Ramos (cell line): Measurements from ENCODE around the gene ARAP2.
"Not testable (repeated sequence)": the region's sequence is repeated elsewhere in the genome, so short reads cannot be mapped to it uniquely, and the experiment has no call there.

ENCODE experiments used
- in situ Hi-C: fragments of 300-500 bp; cut with MboI; formaldehyde crosslinking; loops from one replicate; pipeline ENCODE4 v1.14.3; 2022; ENCODE audit warnings: low sequenced_read_pairs; ENCODE audit not compliant: unreplicated experiment

The ARAP2 gene

DNA sequence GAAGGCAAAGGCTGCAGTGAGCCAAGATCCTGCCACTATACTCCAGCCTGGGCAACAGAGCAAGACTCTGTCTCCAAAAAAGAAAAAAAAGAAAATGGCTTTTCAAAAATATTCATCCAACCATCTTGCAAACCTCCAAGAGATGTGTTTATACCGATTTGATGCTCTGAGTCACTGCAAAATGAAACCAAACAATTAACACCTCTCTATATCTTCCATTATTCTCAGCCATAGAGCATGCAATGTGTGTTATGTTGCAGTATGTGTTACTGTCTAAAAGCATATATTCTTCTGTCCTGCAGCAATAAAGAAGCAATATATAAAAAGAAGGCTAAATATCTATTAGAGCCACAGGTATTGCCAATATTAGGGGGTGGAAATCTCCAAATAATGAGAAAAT, 51.4 kb downstream of the ARAP2 start:
- in situ Hi-C loops = no loop called here

DNA sequence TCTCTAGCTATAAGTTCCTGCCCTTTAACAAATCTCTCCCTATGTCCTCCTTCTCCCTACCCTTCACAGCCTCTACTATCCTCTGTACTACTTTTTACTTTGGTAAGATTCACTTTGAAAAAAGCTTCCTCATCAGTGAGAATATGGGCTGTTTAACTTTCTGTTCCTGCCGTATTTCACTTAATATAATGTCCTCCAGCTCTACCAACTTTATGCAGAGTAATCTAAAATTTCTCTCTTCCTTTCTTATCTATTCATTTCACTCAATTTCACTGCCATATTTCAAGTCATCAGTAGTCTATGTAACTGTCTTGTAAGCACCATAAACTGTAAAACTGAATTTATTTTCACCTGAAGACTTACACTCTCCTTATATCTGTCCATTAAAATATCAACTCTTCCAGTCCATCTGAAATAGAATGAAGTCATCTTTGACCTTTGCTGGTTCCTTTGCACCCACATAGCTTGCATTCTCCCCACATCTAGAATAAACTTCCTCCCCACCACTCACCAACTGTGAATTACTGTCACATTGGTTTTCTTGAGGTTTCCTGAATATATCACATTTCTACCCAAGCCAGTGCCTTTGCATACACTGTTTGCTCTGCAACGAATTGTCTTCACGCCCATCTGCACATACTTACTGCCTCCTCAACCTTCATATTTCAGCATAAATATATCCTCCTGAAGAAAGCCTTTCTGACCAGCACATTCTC, 54.6 kb downstream of the ARAP2 start:
- in situ Hi-C loops = no loop called here

GRCh38 chr4:36187723-36188333, 56.5 kb downstream of the ARAP2 start:
- in situ Hi-C loops = no loop called here

DNA sequence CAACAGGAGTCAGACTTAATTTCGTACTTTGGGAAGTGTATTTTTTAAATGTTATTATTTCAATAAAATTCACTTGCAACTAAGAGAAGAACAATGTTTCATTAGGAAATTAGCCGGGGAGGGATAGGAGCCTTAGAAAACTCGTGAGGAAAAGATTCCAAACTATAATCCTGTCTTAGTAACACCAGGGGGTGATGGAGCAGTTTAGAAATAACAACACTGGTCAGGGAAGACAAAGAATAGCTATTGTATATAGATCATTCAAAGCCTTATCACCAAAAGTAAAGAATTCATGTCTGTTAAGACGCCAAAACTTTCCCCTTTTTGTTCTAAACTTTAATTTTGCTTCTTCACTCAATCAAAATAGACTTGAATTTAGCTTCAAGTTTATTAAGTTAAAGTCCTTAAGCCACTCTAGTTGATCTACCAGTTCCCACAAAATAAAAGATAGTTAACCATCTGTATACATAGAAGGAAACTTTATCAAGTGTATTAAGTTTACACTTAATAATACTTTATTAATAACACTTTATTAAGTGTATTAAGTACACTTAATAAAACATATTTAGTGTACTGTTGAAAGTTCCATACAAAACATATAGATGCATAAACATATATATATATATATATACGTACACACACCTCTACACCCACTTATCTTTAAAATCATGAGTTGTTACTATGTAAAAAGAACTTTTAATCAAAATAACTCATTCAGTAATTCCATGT, 60.5 kb downstream of the ARAP2 start:
- in situ Hi-C loops = no loop called here

DNA sequence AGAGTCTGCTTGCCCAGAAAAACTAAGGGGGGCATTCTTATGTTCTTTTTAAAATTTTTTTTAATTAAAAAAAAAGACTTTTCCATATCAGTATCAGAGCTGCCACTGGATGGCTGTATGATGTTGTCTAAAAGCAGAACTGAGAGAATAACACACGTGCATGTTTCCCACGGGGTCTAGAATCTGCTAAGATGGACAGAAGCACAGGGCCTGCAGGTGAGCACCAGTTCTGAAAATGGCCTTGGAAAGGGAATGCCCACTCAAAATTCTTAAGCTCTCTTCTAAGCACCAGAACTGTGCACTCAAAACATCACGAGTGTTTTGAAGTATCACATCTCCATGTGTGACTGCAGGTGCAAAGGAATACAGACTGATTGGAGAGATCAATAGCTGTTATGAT, 61.1 kb downstream of the ARAP2 start:
- in situ Hi-C loops = no loop called here

GRCh38 chr4:36182315-36182714, 62.0 kb downstream of the ARAP2 start:
- in situ Hi-C loops = not testable (repeated sequence)

GRCh38 chr4:36180206-36180605, 64.1 kb downstream of the ARAP2 start:
- in situ Hi-C loops = no loop called here

GRCh38 chr4:36178484-36178883, 65.8 kb downstream of the ARAP2 start:
- in situ Hi-C loops = no loop called here

DNA sequence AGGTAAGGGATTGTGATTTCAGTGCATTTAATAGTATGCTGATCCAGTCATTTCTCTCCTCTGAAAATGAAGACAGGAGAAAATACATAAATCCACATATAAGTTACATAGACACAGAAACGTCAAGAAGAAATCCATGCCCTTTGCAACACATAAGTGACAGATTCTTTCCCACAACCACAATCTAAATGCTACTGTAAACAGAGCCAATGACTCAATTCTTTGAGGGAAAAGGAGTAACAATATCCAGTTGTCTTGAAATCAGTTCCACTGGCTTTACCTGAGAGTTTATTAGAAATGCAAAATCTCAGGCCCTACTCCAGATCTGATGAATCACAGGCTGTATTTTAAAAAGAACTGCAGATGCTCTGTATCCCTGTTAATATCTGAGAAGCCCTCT, 66.4 kb downstream of the ARAP2 start:
- in situ Hi-C loops = no loop called here

GRCh38 chr4:36174570-36174969, 69.7 kb downstream of the ARAP2 start:
- in situ Hi-C loops = no loop called here

- in situ Hi-C loops = no loop called here
Observed at GRCh38 chr4:36173905-36174304, 70.4 kb downstream of the ARAP2 start.

DNA sequence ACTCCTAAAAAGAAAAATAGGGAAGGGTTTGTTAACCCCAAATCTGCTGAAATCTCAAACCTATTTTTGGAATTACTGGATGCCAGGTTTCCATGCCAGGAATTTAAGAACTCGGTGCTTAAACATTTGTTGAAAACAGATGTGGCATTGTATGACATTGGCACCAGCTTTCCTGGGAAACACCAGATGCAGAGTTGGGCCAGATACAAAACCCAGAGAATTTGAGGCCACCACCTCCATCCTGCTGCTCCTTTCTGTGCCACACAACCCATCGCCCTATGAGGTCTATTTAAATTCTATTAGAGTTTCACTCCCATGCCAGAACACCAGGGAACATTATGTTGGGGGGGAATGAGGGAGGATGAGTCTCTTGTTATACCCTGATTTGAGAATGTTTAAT, 71.7 kb downstream of the ARAP2 start:
- in situ Hi-C loops = no loop called here

DNA sequence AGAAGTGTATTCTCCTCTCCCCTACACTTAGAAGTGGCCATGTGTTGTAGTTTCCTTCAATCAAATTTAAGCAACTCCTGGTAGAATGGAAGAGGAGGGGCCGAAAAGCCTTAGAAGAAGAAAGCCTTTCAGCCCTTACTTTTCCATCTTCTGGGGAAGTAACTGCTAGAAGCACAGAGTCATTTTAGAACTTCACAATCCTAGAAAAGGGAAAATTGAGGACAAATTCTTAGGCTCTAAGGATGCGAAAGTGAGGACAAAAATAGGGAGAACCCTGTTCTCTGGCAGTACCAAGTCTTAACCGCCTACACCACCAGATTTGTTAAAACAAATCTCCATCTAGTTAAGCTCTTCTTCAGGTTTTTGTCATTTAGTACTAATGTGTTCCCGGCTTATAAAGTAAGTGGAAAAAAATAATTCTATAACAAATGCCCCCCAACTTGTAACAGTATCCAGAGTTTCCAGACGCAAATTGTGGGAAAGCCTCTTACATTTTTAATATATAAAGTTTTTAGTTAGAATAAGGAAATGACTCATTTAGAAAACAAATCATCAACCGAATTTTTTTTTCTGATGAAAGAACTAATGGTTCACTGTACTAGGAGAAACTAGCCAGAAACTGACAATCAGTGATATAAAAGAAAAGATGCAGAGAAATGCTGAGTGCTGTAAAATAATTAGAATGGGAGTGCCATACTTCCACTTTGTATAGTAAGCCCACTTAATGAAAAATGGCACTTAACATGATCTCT, 76.0 kb downstream of the ARAP2 start:
- in situ Hi-C loops = no loop called here

DNA sequence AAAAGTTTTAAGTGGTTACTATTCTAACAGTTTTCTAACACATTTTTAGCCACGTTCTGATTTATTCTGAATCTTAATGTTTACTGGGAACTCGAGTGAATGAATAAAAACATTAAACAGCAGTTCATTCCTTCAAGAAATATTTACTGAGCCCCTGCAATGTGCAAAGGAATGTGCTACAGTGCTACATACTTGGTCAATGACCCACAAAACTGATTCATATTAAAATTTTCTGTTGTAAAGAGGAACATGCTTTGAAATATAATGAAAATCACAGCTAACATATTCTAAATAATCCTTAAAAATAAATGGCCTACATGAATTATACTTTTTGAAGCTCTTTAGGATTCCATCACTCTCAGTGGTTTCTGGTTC, 78.7 kb downstream of the ARAP2 start:
- in situ Hi-C loops = no loop called here

GRCh38 chr4:36164900-36165630, 79.2 kb downstream of the ARAP2 start:
- in situ Hi-C loops = no loop called here

- in situ Hi-C loops = no loop called here
Observed at GRCh38 chr4:36163198-36163597, 81.1 kb downstream of the ARAP2 start.

DNA sequence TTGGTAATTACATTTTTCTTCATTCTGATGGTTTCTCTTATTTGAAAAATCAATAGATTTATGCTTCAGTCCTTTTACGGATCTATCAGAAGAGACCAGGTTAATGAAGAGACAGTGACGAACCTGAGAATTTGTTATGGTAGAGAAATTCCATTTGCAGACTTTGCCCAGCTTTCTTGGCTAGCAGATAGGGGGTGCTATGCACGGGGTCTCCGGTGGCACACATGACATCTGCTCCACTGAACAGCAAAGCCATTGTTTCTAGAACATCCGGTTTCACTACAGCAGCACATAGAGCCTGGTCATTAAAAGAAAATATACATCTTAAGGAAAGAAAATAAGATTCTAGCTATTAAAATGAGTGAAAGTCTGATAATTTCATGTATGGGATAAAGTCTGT, 85.1 kb downstream of the ARAP2 start:
- in situ Hi-C loops = no loop called here

GRCh38 chr4:36152735-36153134, 91.6 kb downstream of the ARAP2 start:
- in situ Hi-C loops = no loop called here

GRCh38 chr4:36142504-36142903, 101.8 kb downstream of the ARAP2 start:
- in situ Hi-C loops = no loop called here

- in situ Hi-C loops = no loop called here
Observed at GRCh38 chr4:36141186-36141585, 103.1 kb downstream of the ARAP2 start.
